Medulla oblongata (tissue), 1 donor: Measurements from ENCODE around the gene C11orf42.
A peak's percentile ranks its signal among the peaks of the same experiment; 100 is the strongest.

Source experiments
- DNase-seq: peaks from one replicate; pipeline ENCODE4 v3.0.0-alpha.2; 2015; ENCODE audit errors: extremely low spot score

The C11orf42 gene, protein sequence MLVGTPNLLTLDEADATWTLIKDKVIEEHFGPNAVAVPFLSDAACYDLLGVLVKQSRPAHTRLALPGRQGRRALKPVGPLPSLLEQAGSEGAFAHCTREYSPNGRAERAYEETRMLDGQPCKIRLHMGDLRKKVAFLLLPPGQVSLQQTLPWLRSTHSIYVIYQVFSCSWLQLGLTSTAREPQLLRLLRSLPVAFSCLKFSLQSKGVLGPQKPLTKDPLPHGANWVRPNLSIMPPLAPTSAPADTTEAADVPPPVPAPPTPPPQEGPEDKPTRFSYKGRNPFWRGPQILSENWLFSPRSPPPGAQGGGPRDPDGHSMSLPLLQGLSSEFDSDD

DNA sequence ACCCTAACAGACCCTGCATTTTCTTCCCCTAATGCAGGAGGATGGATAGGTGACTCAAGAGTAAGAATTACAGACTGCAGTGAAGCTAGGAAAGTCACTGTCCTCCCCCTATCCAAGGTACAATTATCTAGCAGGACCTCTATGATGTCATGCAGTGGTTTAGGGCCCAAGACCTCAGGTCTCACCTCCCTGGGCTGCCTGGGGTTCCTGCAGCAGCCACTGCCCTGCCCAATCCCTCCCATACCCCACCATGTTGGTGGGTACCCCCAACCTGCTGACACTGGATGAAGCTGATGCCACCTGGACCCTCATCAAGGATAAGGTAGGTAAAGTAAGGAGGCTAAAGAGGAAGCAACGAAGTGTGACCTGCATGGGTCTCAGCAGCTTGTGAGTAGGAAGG lies at the start of gene C11orf42:
Gene C11orf42 (plus strand): TSS at position 192 of the 400 bp plus-strand sequence. CDS start 59 bp downstream, at position 251.
- no peak for DNase-seq

DNA sequence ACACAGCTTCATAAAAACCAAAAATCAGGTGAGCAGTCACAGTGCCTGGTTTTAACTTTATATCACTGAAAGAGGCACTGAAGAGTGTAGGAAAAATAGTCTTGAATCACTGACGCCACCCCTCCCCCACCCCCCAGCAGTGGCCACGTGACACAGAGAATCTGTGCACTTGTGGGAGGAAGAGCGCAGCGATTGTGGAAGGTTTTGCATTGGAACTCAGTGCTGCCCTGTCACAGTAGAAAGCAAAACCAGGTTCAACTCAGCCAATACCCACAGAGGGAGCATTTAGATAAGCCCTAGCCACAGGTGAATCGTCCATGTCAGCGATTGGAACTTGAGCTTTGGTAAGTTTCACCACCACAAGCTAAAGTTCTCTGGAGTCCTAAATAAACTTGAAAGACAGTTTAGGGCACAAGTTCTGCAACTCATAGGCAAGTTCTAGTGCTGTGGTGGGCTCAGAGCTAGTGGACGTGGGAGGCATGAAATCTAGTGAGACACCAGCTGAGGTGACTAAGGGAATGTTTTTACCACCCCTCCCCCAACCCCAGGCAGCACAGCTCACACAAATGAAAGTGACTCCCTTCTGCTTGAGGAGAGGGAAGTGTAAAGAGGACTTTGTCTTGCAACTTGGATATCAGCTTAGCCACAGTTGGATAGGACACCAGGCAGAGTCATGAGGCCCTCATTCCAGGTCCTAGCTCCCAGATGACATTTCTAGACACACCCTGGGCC lies 48.6 kb upstream of the C11orf42 start:
- DNase-seq, result no peak

DNA sequence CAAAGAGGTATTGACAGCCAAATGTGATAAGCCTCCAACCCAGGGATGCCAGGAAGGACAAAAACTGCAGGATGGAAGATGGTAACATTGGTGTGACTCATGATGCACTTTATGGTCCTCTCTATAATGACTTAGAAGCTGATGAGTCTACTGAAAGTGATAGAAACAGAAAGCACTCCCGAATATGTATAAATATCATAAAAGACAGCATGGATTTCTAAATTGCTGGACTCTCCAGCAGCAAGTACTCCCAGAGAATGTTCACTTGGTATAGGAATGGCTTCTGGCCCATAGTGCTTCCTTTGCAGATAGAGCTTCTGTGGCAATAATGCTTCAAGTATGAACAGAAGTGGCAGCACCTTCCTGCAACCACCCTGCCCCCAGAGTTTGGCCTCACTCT lies 35.1 kb upstream of the C11orf42 start, which contains the start of gene OR52B2:
Gene OR52B2 (minus strand): TSS at position 101 of the 400 bp plus-strand sequence. CDS start 0 bp downstream, at position 101.
- DNase-seq, result no peak

DNA sequence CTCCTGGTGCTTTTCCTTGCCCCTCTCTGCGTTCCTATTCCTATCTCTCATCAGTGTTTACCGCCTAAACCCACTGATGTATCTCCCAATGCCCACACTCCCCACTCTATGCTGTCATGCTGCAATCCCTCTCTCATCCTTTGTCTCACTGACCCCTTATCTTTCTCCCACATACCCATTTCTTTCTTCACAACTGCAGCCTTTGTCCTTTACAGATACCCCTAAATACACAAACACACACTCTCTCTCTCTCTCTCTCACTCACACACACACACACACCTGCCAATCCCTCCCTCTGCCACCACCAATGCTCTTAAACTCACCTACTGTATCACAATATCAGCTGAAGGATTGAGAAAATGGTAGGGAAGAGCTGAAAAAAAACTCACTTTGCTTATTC lies 29.9 kb upstream of the C11orf42 start:
- DNase-seq, result no peak

DNA sequence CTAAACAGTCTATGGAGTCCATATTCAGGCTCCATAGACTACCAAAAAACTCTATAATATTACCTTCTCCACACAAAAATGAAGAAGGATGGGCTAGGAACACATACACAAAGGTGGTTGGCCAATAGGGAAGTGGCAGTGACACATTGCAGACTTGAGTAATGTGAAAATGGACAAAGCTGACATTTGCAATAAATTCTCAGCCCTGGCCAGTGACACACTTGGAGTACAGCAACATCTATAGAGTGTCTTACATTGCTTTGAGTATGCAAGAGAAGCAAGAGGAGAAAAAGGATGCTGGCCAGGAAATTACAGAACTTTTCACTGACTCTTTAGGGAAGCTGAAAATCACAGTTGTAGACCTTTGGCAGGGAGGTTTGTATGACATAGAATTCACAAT lies 13.6 kb upstream of the C11orf42 start:
- no peak for DNase-seq

DNA sequence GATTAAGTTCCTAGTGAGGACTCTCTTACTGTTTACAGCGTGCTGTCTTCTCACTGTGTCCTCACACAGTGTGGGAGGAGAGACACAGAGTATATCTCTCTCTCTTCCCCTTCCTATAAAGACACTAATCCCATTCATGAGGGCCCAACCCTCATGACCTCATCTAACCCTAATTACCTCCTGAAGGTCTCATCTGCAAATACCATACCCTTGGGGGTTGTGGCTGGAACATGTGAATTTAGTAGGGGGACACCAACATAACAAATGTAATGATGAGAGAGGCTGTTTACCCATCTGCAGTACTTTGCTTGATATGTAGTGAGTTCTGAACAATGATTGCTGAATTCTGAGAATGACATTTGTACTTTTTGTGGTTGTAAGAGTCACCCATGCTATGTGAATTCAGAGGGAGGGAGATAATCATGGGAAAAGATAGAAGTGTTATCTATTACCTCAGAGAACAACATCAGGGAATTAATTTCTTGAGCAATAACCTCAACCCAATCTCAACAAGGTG lies 11.2 kb upstream of the C11orf42 start:
- no peak for DNase-seq

DNA sequence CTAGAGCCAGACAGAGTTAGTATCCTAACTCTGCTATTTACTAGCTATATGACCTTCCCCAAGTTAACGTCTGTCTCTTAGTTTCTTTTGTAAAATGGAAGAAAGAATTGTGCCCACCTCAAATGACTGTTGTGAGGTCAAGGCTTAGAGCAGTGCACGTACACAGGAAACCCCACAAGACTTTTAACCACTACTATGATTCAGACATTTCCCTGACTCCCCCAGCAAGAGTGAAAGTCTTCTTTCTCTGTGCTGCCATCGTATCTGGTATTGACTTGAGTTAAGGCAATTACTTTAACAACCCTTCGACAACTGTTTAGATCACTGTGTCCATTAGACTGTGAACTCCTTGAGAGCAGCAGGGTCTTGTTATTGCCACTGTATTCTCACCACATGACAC lies 9.0 kb upstream of the C11orf42 start:
- no peak for DNase-seq

DNA sequence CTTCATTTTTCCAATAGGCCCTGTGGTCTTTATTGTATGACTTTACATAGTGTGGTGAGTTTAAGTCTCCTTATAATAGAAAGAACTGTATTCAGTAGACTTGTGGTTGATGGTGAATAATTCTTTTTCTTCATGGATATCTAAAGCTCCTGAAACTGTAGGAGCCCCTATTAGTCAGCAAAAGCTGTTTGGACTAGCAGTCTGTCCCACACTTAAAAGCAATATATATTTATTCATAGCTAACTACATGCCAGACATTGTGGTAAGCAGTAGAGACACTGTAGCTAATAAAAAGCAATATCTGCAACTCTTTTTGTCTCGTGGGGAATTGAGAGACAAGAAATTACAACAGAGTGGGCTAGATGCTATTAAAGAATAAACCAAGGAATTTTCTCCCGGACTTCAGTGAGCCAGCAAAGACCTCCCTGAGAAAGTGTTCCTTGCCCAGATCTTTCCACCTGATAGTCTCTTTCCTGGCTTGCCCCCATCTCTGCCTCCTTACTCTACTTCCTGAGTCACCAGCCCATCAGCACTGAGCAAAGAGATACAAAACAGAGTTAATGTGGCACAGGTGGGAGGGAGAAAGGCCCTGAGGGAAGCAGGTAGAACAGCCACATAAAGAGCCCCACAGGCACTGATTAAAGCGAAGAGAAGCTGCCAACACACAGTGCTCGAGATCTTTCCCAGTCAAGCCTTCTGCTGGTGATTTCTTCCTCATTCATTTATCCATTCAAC lies 7.7 kb upstream of the C11orf42 start:
- DNase-seq, result no peak

DNA sequence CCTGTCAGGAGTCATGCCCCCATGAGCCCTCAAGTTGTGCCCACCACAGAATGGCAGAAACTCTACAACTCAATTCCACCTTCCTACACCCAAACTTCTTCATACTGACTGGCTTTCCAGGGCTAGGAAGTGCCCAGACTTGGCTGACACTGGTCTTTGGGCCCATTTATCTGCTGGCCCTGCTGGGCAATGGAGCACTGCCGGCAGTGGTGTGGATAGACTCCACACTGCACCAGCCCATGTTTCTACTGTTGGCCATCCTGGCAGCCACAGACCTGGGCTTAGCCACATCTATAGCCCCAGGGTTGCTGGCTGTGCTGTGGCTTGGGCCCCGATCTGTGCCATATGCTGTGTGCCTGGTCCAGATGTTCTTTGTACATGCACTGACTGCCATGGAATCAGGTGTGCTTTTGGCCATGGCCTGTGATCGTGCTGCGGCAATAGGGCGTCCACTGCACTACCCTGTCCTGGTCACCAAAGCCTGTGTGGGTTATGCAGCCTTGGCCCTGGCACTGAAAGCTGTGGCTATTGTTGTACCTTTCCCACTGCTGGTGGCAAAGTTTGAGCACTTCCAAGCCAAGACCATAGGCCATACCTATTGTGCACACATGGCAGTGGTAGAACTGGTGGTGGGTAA lies 6.1 kb upstream of the C11orf42 start, which contains the start of gene OR52W1:
Gene OR52W1 (plus strand): TSS at position 51 of the 637 bp plus-strand sequence. CDS start 0 bp downstream, at position 51.
- DNase-seq, result no peak

DNA sequence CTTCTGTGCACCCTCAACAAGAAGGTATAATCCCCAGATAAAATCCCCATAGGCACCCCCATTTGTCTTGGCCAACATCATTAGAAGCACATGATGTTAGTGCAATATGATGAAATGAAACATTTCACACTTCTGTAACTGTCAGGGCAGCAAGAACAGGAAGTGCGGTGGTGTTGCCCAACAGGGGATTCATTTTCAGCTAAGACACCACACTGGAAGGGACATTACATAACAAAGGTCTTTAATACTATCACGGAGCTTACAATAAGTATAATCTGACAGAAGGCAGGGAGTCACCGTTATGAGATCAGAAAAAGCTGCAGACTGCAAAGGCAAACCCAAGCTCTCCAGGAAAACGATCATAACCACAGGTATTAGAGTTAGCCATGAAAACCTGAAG lies 4.4 kb upstream of the C11orf42 start:
- peak; percentile 68 for DNase-seq

DNA sequence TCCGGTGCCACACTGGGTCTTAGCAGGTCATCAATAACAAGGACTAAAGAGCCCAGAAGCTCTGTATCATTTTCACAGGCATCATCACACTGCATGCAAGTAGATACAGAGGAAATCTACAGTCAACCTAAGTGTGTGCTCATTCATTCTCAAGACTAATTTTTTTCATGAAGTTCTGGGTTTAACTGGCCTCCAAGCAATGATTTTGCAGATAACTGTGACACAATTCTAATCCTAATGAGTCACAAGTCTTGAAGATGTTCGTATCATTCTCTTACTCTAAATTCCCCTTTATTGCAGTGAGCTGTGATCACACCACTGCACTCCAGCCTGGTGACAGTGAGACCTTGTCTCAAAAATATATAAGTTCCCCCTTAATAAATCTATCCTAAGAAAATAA lies 3.9 kb upstream of the C11orf42 start:
- no peak for DNase-seq

DNA sequence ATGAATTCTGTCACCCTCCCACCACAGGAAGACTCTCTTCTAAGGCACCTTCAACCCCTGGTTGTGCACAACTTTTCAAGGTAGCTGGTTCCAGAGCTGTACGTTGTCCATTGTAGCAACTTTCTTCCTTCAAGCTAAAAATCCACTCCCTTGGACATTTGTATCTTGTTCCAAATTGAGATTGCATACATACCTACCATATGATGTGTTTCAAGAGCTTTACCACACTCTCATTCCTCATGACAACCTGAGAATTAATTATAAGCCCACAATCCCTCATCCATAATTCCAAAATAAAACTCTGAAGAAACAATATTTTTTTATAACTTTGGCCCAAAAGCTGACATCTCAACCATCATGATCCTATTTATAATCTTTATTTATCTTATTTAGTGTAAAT lies 3.3 kb upstream of the C11orf42 start:
- DNase-seq, result no peak

DNA sequence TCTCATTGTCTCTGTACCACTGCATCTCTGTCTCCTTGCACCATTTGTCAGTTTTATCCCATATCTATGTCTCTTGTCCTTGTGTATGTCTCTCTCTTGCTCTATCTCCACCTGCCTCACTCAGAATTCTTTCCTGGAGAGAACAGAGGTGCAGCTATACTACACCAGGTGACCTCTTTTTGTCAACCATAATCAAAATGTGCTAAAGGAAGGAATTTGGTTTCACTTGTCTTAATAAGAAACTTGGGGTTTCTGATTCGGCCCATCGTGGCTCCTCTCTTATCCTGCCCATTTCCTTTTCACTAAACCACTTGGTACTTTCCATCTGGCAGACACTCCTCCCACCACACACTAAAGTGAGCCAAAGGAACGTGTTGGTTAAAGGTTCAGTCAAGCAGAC lies 2.0 kb upstream of the C11orf42 start:
- no peak for DNase-seq

DNA sequence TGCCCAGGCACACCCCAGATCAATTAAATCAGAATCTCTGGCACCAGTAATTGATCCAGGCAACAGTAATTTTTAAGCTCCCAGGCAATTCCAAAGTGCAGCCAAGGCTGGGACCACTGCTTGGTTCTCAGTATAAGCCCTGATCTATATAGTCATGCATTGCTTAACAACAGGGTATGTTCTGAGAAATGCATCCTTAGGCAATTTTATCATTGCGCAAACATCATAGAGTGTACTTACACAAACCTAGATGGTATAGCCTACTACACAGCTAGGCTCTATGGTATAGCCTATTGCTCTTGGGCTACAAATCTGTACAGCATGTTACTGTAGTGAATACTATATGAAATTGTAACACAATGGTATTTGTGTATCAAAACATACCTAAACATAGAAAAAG lies 651 bp upstream of the C11orf42 start:
- no peak for DNase-seq

DNA sequence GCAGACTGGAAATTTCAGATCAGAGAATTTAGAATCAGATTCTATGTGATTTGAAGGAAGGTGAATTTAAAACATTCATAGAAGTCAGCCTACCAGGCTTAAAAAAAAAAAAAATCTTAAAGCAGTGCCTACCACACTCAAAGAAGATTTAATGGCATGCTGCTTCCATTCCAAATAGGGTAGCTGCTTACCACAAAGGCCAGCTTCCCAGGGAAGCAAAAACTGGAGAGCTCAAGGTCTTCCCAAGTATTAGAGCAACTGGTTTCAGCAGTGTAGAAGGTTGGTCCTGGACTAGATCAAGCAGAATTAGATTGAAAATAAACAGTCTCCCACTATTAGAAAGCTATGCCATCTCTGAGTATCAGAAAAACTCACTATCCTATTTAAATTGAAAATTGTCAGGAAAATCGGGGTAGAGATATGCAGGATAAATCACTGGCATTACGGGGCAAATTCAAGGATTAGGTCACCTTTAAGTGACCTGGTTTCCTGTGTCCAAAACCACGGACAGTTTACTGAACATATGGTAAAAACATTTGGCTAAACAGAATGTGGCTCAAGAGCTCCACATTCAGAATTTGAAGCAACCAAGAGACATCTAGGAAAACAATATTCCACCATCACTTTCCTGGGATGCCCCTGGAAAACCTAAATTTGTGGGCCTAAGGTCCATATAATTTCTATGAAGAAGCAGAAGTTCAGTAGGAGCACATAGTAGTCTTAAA lies 1.3 kb downstream of the C11orf42 start:
- no peak for DNase-seq

DNA sequence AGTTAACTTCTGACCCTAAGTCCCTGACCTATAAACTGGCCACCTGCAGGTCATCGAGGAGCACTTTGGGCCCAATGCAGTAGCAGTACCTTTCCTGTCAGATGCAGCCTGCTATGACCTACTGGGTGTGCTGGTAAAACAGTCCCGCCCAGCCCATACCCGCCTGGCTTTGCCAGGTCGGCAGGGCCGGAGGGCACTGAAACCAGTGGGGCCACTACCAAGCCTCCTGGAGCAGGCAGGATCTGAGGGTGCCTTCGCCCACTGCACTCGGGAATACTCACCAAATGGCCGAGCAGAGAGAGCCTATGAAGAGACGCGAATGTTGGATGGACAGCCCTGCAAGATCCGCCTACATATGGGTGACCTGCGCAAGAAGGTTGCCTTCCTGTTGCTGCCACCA lies 4.4 kb downstream of the C11orf42 start:
- no peak for DNase-seq

DNA sequence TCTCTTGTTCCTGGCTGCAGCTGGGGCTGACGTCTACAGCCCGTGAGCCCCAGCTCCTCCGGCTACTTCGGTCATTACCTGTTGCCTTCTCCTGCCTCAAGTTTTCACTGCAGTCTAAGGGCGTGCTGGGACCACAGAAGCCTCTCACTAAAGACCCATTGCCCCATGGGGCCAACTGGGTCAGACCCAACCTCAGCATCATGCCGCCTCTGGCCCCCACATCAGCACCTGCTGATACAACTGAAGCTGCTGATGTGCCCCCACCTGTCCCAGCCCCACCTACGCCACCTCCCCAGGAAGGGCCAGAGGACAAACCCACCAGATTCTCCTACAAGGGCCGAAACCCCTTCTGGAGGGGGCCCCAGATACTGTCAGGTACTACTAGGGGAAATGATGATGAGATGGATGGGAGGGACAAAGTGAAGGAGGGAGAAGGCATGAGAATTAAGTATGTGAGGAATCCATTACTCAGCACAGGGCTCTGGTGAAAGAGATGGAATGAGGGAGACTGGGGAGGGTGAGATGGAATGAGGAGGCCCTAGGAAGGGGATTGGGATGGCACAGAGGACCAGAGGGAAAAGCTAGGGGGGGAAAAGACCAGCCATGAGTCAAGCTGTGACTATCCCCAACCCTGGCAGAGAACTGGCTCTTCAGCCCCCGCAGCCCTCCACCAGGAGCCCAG lies 5.1 kb downstream of the C11orf42 start:
- DNase-seq, result no peak

DNA sequence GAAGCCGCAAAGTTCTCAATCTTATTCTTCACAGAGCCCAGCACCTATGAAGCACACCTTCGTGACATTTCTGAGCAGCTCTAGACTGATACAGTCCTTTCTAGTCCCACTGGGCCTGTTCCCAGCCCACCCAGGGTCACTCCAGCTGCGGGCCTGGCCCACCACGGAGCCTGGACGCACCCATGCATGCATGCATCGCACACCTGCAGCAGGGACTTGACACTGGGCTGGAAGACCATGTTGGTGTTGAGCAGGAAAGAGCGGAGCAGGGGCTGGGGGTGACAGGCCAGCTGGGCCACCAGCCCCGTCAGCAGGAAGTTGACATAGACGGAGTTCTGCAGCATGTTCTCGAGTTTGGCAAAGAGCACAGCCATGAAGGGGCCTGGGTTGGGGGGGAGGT lies 9.2 kb downstream of the C11orf42 start:
- DNase-seq, result no peak

DNA sequence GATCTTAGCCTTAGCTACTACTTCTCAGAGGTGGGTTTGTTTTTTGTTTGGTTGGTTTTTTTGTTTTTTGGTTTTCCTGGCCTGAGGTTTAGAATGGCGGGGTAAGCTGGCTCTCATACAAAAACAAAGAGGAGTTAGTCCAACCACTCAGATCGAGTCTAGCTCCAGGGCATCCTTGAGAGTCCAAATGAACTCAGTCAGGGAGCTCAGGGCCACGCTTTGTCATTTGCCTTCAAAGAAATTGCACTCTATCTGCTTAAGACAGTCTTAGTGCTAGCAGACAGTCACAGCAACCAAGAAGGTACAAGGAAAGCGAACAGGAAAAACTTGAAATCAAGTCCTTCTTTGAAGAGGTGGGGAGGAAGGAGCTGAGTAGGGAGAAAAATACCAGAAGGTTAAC lies 11.1 kb downstream of the C11orf42 start:
- DNase-seq, result no peak

DNA sequence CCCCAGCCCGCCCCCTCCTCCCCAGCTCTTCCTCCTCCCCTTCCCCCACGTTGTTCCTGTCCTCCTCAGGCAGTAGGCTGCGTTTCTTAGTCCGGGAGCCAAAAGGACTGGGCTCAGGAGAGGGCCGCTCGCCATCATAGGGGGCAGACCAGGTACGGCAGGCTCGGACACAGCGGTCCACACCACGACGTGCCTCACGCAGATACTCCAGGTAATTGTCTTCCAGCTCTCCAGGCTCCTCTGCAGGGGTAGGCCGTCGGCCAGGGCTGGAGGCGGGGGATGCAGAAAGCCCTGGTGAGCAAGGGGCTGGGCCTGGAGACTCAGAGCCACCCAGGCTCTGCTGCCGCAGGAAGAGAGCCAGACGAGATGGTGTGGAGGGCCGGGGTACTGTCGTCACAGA lies 12.4 kb downstream of the C11orf42 start:
- DNase-seq, result no peak
